ENCODE results near the gene PALLD. TPM values are rescaled to one million over a fixed set of nuclear protein-coding genes. Genes with fewer than 3 reads are reported as not detected.

Gene PALLD
- total and polyA plus RNA-seq, 2 of the 8 experiments (the other 6 are each of a cell fraction or from before 2014, with no cell fraction given): 10.5 to 25.0 TPM

DNA sequence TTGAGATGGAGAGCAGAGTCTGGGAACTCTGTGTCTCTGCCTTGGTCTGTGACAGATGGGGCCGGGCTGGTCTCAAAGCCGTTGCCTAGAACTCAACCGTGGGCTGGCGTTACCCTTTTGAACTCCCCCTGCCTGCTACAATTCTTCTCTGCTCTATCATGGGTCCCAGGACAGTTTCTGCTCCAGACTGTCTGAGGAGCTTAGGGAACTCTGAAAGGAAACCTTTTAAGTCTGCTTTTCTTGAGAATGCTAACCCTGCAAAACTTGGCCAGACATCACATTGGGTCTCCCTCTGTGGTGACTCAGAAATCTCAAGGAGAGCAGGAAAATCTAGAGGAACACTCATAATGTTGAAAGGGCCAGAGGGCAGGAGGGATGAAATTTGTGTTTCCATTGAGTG lies 272.6 kb downstream of the PALLD start:
- H2BK120ac ChIP-seq (replicated peaks; ENCODE audit: low read depth, low read length): no peak overlapping the region
- H3K18ac ChIP-seq (ENCODE audit: extremely low read depth, low read length): no peak overlapping the region
- no peaks in the 10 kb centered on the region for H3K79me2 ChIP-seq (ENCODE audit: control insufficient read depth in 1 of 2, insufficient read depth in 2 of 2, low read length in 2 of 2)
- H4K91ac ChIP-seq (replicated peaks; ENCODE audit: insufficient read length, low read length): no peak overlapping the region
- H4K8ac ChIP-seq (ENCODE audit: extremely low read depth, insufficient read depth, low read length): no peak overlapping the region
- H2BK15ac ChIP-seq (ENCODE audit: low read length): no peak overlapping the region
- H3K4me3 ChIP-seq (ENCODE audit: extremely low read depth in 1 of 4, insufficient read depth in 2 of 4, low read depth in 3 of 4, low read length in 4 of 4): no peak overlapping the region
- H2AK5ac ChIP-seq (ENCODE audit: low read depth, low read length): no peak overlapping the region
- no peak overlapping the region for H3K14ac ChIP-seq (ENCODE audit: insufficient read length)
- 0 out of 2 replicates have a peak, but pooled peaks cover 2% of the 10 kb centered on the region for H3K23me2 ChIP-seq (ENCODE audit: low read depth, low read length)
- H3K27ac ChIP-seq (ENCODE audit: low read depth, low read length): no peak overlapping the region
- H3K4ac ChIP-seq (replicated peaks; ENCODE audit: insufficient read length, low read depth, low read length): no peak overlapping the region
- H2BK20ac ChIP-seq (ENCODE audit: low read length): no peak overlapping the region
- H2BK12ac ChIP-seq (ENCODE audit: low read depth, low read length): no peak overlapping the region
- H3K79me1 ChIP-seq (ENCODE audit: low read depth, low read length): no peaks in the 10 kb centered on the region
- no peak overlapping the region for H2AFZ ChIP-seq (ENCODE audit: low read length)
- no peaks in the 10 kb centered on the region for H3K36me3 ChIP-seq (ENCODE audit: control insufficient read depth in 2 of 4, insufficient read depth in 4 of 4, low read length in 3 of 4)
- H4K5ac ChIP-seq (ENCODE audit: insufficient read length, low read depth, low read length): no peak overlapping the region
- H3K23ac ChIP-seq (ENCODE audit: insufficient read length): no peak overlapping the region
- no peak overlapping the region for H3K4me2 ChIP-seq (ENCODE audit: insufficient read depth in 1 of 2, low read depth in 2 of 2, low read length in 2 of 2)
- no peaks in the 10 kb centered on the region for H3K4me1 ChIP-seq (replicated peaks in 1 of 4; ENCODE audit: control insufficient read depth in 3 of 4, insufficient read depth in 4 of 4, low read length in 3 of 4)
- H3K27me3 ChIP-seq (replicated peaks in 1 of 4; ENCODE audit: control insufficient read depth in 3 of 4, extremely low read depth in 1 of 4, insufficient read depth in 3 of 4, low read length in 3 of 4): no peaks in the 10 kb centered on the region
- no peaks in the 10 kb centered on the region for H4K20me1 ChIP-seq (replicated peaks in 1 of 2; ENCODE audit: control insufficient read depth in 1 of 2, insufficient read depth in 2 of 2, low read length in 2 of 2)
- H2BK5ac ChIP-seq (ENCODE audit: low read depth, low read length): no peak overlapping the region
- CTCF ChIA-PET (ENCODE audit: partially characterized antibody): interaction anchor here (0.8 to 2.3 kb wide), 3 partner anchors 9 to 154 kb away, joined by 3 to 11 read pairs (median 5); no protein-coding TSS in a partner anchor
- no peak for DNase-seq (ENCODE audit: low read depth in 1 of 2, low spot score in 2 of 2)
- H3K56ac ChIP-seq (replicated peaks; ENCODE audit: insufficient read length, low read depth, low read length): no peak overlapping the region
- H3K9me3 ChIP-seq (ENCODE audit: insufficient read depth in 2 of 2, low read depth in 1 of 2, low read length in 1 of 2): no peaks in the 10 kb centered on the region
- FAIRE-seq: no peak
- 96% methylated on average over 4 of the region's 4 CpGs; no CpG with 5 or more reads in 1 of the 2 experiments for WGBS, 2 experiments (ENCODE audit: extremely low coverage in 1 of 2, insufficient coverage in 1 of 2, insufficient read length in 1 of 2, insufficient replicate concordance in 2 of 2, low coverage in 1 of 2, low lambda C conversion rate in 2 of 2, missing lambda C conversion rate in 1 of 2)
- TF ChIP-seq RXRA (IDR thresholded peaks at IDR 0.05; ENCODE audit: insufficient read depth, low read depth, low read length) (no peak), SIX5 (IDR thresholded peaks at IDR 0.05; ENCODE audit: low read depth, low read length) (no peak), CBX5 (IDR thresholded peaks at IDR 0.05; ENCODE audit: low read depth, low read length) (no peak), TEAD4 (IDR thresholded peaks at IDR 0.05; ENCODE audit: low read depth, low read length) (no peak)
- POLR2A ChIA-PET (ENCODE audit: partially characterized antibody): no interaction called here
- H3K9ac ChIP-seq (replicated peaks in 1 of 4; ENCODE audit: extremely low read depth in 1 of 4, low read depth in 3 of 4, low read length in 3 of 4): no peak overlapping the region

Data from H1 (cell line).